Stimulated activated CD8-positive, alpha-beta memory T cell treated with anti-CD3 and anti-CD28 coated beads, Interleukin-15, amount 100 ng/mL, for 24 hours (primary cell): ENCODE data around the gene TGFBR2.
"Not testable (repeated sequence)": the region's sequence is repeated elsewhere in the genome, so short reads cannot be mapped to it uniquely, and the experiment has no call there.

Experiments
- DNase-seq: peaks from one replicate; pipeline ENCODE4 v3.0.0-alpha.2; 2020; ENCODE audit warnings: low read depth

TGFBR2 gene

GRCh38 chr3:30658328-30659052 lies 52.1 kb downstream of the TGFBR2 start:
- no peak for DNase-seq

- no peak for DNase-seq
Observed at GRCh38 chr3:30659270-30660130, 53.1 kb downstream of the TGFBR2 start.

GRCh38 chr3:30660136-30660535 lies 53.7 kb downstream of the TGFBR2 start:
- no peak for DNase-seq

- DNase-seq = no peak
Observed at GRCh38 chr3:30660656-30661055, 54.3 kb downstream of the TGFBR2 start.

- DNase-seq = no peak
Observed at GRCh38 chr3:30661098-30661873, 54.9 kb downstream of the TGFBR2 start.

GRCh38 chr3:30662836-30663235 lies 56.4 kb downstream of the TGFBR2 start:
- no peak for DNase-seq

GRCh38 chr3:30663533-30664241 lies 57.3 kb downstream of the TGFBR2 start:
- no peak for DNase-seq

GRCh38 chr3:30664459-30664858 lies 58.1 kb downstream of the TGFBR2 start:
- DNase-seq = no peak

- no peak for DNase-seq
Observed at GRCh38 chr3:30664884-30665283, 58.5 kb downstream of the TGFBR2 start.

- DNase-seq = no peak
Observed at GRCh38 chr3:30665539-30665938, 59.1 kb downstream of the TGFBR2 start.

GRCh38 chr3:30666572-30667279 lies 60.3 kb downstream of the TGFBR2 start:
- no peak for DNase-seq

- no peak for DNase-seq
Observed at GRCh38 chr3:30667280-30667651, 60.9 kb downstream of the TGFBR2 start.

- no peak for DNase-seq
Observed at GRCh38 chr3:30668051-30668609, 61.7 kb downstream of the TGFBR2 start.

- not testable (repeated sequence) for DNase-seq
Observed at GRCh38 chr3:30669360-30669934, 63.0 kb downstream of the TGFBR2 start.

- DNase-seq = no peak
Observed at GRCh38 chr3:30670292-30670691, 63.9 kb downstream of the TGFBR2 start.

GRCh38 chr3:30671527-30672286 lies 65.3 kb downstream of the TGFBR2 start:
- DNase-seq = no peak

GRCh38 chr3:30672287-30672735 lies 65.9 kb downstream of the TGFBR2 start:
- no peak for DNase-seq

GRCh38 chr3:30672959-30673358 lies 66.6 kb downstream of the TGFBR2 start:
- DNase-seq = no peak

- DNase-seq = no peak
Observed at GRCh38 chr3:30673425-30674341, 67.3 kb downstream of the TGFBR2 start.
